Measurements from ENCODE around the gene PPP1R12C.

Gene PPP1R12C

DNA sequence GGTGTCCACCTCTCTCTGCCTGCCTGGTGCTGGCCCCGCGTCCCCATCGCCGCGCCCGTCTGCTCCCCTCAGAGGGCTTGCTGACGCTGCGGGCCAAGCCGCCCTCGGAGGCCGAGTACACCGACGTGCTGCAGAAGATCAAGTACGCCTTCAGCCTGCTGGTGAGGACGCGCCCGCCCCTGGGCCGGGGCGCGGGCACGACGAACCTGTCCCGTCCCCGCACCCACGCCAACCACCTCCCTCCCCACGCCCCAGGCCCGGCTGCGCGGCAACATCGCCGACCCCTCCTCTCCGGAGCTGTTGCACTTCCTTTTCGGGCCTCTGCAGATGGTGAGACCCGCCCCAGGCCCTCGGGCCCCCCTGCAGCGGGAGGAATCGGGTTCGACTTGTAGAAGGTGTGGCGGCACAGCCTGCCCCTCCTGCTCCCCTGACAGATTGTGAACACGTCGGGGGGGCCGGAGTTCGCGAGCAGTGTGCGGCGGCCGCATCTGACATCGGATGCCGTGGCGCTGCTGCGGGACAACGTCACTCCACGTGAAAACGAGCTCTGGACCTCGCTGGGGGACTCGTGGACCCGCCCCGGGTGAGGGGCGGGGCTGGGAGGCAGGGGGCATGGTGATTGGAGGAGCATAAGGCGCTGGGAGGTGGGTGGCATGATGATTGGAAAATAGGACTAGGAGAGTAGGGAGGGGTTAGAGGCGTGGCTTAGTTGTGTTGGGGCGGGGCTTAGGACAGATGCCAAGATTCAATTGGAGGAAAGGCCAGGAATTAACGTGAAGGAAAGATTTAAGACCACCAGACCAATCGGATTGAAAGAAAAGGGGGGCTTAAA lies 35.2 kb downstream of the PPP1R12C start:
- no peak overlapping the region for H3K27ac ChIP-seq (ENCODE audit: low read length)
- peak overlapping the region; percentile 32 for H3K9ac ChIP-seq (ENCODE audit: low read length)
- H3K9me3 ChIP-seq (ENCODE audit: control insufficient read depth, low read depth, low read length), result no peaks in the 10 kb centered on the region
- H3K4me3 ChIP-seq (ENCODE audit: low read length), result peak overlapping the region; percentile 69
- peaks cover 55% of the 10 kb centered on the region for H3K27me3 ChIP-seq (ENCODE audit: control insufficient read depth, insufficient read depth, low read length)
- peaks cover 14% of the 10 kb centered on the region for H3K4me1 ChIP-seq (ENCODE audit: control insufficient read depth, low read depth, low read length)
- no peaks in the 10 kb centered on the region for H3K36me3 ChIP-seq (ENCODE audit: control insufficient read depth, low read depth, low read length)

DNA sequence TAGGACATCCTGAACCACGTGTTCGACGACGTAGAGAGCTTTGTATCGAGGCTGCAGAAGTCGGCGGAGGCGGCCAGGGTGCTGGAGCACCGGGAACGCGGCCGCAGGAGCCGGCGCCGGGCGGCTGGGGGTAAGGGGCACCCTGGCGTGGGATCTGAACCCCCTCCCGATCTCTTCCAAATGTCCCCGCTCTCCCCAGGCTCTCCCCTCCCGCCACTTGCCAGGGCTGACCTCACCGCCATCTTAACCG lies 35.7 kb downstream of the PPP1R12C start:
- peaks cover 14% of the 10 kb centered on the region for H3K4me1 ChIP-seq (ENCODE audit: control insufficient read depth, low read depth, low read length)
- peaks cover 61% of the 10 kb centered on the region for H3K27me3 ChIP-seq (ENCODE audit: control insufficient read depth, insufficient read depth, low read length)
- no peak overlapping the region for H3K27ac ChIP-seq (ENCODE audit: low read length)
- peak overlapping the region; percentile 32 for H3K9ac ChIP-seq (ENCODE audit: low read length)
- H3K9me3 ChIP-seq (ENCODE audit: control insufficient read depth, low read depth, low read length), result no peaks in the 10 kb centered on the region
- peak overlapping the region; percentile 69 for H3K4me3 ChIP-seq (ENCODE audit: low read length)
- no peaks in the 10 kb centered on the region for H3K36me3 ChIP-seq (ENCODE audit: control insufficient read depth, low read depth, low read length)

DNA sequence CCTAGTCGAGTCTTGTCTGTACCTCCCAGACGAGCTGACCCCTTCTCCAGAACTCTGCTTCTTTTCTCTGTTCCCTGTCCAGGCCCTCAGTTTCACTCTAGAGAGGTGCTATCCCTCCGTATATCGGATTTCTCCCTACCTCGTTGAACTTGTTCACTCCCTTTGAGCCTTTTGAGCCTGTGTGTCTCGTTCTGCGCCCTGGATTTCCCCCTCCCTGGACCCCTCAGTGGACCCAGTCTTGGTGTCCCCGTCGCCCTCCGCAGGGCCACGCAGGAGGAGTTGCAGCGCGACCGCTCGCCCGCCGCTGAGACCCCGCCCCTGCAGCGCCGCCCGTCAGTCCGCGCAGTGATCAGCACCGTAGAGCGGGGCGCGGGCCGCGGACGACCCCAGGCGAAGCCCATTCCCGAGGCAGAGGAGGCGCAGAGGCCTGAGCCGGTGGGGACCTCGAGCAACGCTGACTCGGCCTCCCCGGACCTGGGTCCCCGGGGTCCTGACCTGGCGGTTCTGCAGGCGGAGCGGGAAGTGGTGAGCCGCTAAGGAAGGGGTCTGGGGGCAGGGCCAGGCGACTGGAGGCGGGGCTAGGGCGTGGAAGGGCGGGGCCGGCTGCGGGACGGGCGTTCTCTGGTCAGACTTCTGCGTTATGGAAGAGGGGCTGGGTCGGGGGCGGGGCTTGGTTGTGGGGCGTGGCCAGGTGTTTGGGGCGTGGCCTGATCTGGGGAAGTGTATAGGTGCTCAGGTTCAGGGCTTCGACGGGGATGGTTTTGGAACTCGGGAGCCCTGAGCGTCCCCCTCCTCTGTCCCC lies 36.3 kb downstream of the PPP1R12C start:
- peak overlapping the region; percentile 23 for H3K9ac ChIP-seq (ENCODE audit: low read length)
- H3K36me3 ChIP-seq (ENCODE audit: control insufficient read depth, low read depth, low read length), result no peaks in the 10 kb centered on the region
- H3K27me3 ChIP-seq (ENCODE audit: control insufficient read depth, insufficient read depth, low read length), result peaks cover 63% of the 10 kb centered on the region
- peak overlapping the region; percentile 69 for H3K4me3 ChIP-seq (ENCODE audit: low read length)
- no peak overlapping the region for H3K27ac ChIP-seq (ENCODE audit: low read length)
- H3K9me3 ChIP-seq (ENCODE audit: control insufficient read depth, low read depth, low read length), result no peaks in the 10 kb centered on the region
- H3K4me1 ChIP-seq (ENCODE audit: control insufficient read depth, low read depth, low read length), result peaks cover 17% of the 10 kb centered on the region

DNA sequence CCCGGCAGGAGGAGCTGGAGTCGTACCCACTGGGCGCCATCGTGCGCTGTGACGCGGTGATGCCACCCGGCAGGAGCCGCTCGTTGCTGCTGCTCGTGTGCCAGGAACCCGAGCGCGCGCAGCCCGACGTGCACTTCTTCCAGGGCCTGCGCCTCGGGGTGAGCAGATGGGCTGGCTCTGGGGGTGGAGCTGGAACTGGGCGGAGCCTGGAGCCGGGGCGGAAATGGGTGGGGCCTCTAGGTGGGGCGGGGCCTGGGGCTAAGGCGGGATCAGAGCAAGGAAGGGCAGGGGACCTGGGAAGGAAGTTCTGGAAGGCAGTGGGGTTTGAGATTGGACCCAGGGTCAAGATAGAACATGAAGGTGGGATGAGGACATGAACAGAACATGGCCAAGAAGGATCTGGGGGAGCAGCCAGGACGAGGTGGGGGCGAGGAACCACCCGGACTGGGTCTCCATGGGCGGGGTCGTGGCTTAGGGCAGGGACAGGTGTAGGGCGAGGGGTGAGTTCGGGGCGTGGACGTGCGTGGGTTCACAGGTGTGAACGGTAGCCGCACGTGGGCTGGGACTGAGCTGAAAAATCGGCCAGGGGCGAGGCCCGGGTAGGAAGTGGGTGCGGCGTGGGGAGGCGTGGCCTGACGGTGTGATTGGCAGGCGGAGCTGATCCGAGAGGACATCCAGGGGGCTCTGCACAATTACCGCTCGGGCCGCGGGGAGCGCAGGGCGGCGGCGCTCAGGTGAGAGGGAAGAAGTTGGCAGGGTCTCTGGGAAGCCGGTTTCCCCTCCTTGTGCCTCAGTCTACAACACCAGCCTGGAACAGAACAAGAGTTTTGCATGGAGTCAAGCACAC lies 37.1 kb downstream of the PPP1R12C start:
- peaks cover 54% of the 10 kb centered on the region for H3K27me3 ChIP-seq (ENCODE audit: control insufficient read depth, insufficient read depth, low read length)
- H3K4me3 ChIP-seq (ENCODE audit: low read length), result peak overlapping the region; percentile 69
- H3K4me1 ChIP-seq (ENCODE audit: control insufficient read depth, low read depth, low read length), result peaks cover 10% of the 10 kb centered on the region
- H3K36me3 ChIP-seq (ENCODE audit: control insufficient read depth, low read depth, low read length), result no peaks in the 10 kb centered on the region
- H3K9me3 ChIP-seq (ENCODE audit: control insufficient read depth, low read depth, low read length), result no peaks in the 10 kb centered on the region
- no peak overlapping the region for H3K27ac ChIP-seq (ENCODE audit: low read length)
- H3K9ac ChIP-seq (ENCODE audit: low read length), result peak overlapping the region; percentile 54

DNA sequence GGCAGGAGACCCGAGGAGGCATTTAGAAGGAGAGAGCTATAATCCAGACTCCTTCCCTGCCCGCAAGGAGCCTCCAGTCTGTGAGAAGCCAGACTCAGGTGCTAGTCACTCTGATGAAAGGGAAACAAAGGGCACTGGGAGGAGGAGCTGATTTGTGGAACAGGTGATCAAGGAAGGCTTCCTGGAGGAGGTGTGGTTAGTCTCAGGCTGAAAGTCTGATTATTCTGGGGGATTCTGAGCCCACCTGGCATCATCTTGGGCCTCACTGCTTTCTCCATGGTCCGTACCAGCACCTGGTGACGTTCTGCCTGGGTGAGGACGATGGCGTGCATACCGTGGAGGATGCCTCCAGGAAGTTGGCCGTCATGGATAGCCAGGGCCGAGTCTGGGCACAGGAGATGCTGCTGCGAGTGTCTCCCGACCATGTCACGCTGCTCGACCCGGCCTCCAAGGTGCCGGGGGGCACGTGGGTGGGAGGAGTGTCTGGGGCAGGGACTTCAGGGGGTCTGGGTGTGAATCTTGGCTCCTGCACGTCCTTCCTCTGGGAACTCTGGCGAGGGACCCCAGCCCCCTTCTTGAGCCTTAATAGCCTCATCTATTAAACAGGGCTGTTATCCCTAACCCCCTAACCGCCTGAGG lies 37.9 kb downstream of the PPP1R12C start:
- peaks cover 51% of the 10 kb centered on the region for H3K27me3 ChIP-seq (ENCODE audit: control insufficient read depth, insufficient read depth, low read length)
- no peaks in the 10 kb centered on the region for H3K36me3 ChIP-seq (ENCODE audit: control insufficient read depth, low read depth, low read length)
- peak overlapping the region; percentile 30 for H3K4me3 ChIP-seq (ENCODE audit: low read length)
- no peak overlapping the region for H3K27ac ChIP-seq (ENCODE audit: low read length)
- H3K9me3 ChIP-seq (ENCODE audit: control insufficient read depth, low read depth, low read length), result no peaks in the 10 kb centered on the region
- H3K9ac ChIP-seq (ENCODE audit: low read length), result no peak overlapping the region
- H3K4me1 ChIP-seq (ENCODE audit: control insufficient read depth, low read depth, low read length), result peaks cover 10% of the 10 kb centered on the region

DNA sequence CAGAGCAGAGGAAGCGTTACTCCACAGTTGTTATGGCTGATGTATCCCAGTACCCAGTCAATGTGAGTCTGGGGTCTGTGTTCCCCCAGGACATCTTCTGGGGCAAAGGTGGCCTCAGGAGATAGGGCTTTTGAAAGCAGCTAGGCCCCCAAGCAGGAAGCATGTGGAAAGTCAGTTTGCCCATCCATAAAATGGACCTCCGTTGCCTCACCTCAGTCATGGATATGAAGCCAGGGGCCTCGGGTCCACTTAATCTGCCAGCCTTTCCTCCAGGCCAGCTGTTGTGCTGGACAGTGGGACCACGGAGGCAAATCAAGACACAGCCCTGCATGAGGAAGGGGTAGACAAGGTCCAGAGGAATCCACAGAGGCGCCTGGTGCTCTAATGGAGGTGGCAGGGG lies 38.4 kb downstream of the PPP1R12C start:
- Histone ChIP-seq H3K27me3 (ENCODE audit: control insufficient read depth, insufficient read depth, low read length) (peaks cover 50% of the 10 kb centered on the region), H3K9ac (ENCODE audit: low read length) (no peak overlapping the region), H3K4me3 (ENCODE audit: low read length) (no peak overlapping the region), H3K27ac (ENCODE audit: low read length) (no peak overlapping the region), H3K36me3 (ENCODE audit: control insufficient read depth, low read depth, low read length) (no peaks in the 10 kb centered on the region), H3K4me1 (ENCODE audit: control insufficient read depth, low read depth, low read length) (peaks cover 10% of the 10 kb centered on the region), H3K9me3 (ENCODE audit: control insufficient read depth, low read depth, low read length) (no peaks in the 10 kb centered on the region)

DNA sequence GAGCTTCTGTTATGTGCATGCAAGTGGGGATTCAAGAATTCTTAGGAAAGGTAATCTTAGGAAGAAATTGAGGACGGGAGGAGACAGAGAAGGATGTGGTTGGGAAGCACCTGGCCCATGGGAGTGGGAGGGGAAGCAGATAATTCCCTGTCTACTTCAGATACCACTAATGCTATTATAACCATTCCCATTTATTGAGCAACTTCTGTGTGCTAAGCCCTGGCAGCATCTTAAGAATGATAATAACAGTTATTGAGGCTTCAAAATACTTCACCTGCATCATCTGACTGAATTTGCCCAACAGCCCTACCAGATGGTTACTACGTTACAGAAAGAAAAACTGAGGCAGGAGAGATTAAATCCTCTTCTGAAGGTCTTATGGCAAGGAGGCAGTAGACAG lies 40.3 kb downstream of the PPP1R12C start:
- Histone ChIP-seq H3K4me1 (ENCODE audit: control insufficient read depth, low read depth, low read length) (peaks cover 10% of the 10 kb centered on the region), H3K36me3 (ENCODE audit: control insufficient read depth, low read depth, low read length) (no peaks in the 10 kb centered on the region)

DNA sequence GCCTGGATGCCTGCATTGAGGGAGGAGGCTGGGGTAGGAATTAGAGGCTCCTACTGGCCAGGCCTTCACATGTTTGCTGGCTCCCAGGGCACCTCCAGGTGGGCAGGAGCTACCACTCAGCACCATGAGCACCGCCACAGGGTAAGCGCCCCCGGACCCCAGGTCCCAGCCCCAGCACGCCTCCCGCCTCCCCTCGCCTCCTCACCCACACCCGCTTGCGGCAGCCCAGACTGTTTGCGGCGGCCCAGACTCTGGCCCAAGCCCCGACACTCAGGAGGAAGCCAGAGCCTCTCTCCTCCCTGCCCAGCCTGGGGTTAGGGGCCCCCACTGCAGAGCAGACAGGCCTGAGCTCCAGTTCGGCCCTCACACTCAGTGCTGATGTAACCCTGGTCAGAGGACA lies 41.1 kb downstream of the PPP1R12C start:
- H3K4me1 ChIP-seq (ENCODE audit: control insufficient read depth, low read depth, low read length), result peaks cover 10% of the 10 kb centered on the region

More for the DNA sequence above, 40.3 kb downstream of the PPP1R12C start:
- Histone ChIP-seq H3K27ac (ENCODE audit: low read length) (no peak overlapping the region), H3K27me3 (ENCODE audit: control insufficient read depth, insufficient read depth, low read length) (peaks cover 63% of the 10 kb centered on the region), H3K9ac (ENCODE audit: low read length) (no peak overlapping the region), H3K4me3 (ENCODE audit: low read length) (no peak overlapping the region), H3K9me3 (ENCODE audit: control insufficient read depth, low read depth, low read length) (no peaks in the 10 kb centered on the region)

DNA sequence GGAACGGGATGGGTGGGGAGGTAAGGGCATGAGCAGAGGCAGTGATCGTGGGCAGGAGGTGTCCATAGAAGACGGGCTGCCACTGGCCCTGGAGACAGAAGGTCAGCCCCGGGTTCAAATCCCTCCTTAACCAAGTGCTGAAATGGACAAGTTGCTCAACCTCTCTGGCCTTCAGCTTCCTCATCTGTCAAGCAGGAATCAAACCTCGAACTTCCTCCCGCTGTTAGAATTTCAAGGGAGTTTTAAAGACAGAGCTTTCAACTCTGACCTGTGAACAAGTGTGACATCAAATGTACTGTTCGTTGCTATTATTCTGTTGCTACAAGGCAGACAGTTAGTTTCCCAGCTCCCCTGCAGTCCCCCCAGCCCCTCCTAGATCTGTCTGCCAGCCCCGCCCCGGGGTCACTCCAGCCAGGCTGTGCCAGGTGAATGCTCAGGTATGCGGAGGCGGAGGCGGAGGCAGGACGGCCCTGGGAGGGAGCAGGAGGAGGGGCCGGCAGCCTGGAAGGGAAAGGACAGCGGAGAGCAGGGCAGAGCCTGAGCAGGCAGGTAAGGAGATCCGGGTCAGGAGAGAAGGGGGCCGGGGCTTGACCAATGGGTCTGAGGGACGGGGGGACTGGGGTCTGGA lies 42.0 kb downstream of the PPP1R12C start, which contains the start of gene EPS8L1:
EPS8L1 (plus strand) TSS at position 499 of the 628 bp plus-strand sequence. CDS start 576 bp downstream, outside the sequence.
- Histone ChIP-seq H3K4me3 (ENCODE audit: low read length) (peak within 1 kb of the TSS; percentile 35), H3K27me3 (ENCODE audit: control insufficient read depth, insufficient read depth, low read length) (peaks cover 66% of the 10 kb centered on the region), H3K27ac (ENCODE audit: low read length) (no peak within 1 kb of the TSS), H3K36me3 (ENCODE audit: control insufficient read depth, low read depth, low read length) (no peaks in the 10 kb centered on the region), H3K9ac (ENCODE audit: low read length) (no peak within 1 kb of the TSS), H3K4me1 (ENCODE audit: control insufficient read depth, low read depth, low read length) (peaks cover 6% of the 10 kb centered on the region), H3K9me3 (ENCODE audit: control insufficient read depth, low read depth, low read length) (no peaks in the 10 kb centered on the region)

More for the DNA sequence above, 41.1 kb downstream of the PPP1R12C start:
- H3K4me3 ChIP-seq (ENCODE audit: low read length), result no peak overlapping the region
- H3K27me3 ChIP-seq (ENCODE audit: control insufficient read depth, insufficient read depth, low read length), result peaks cover 64% of the 10 kb centered on the region
- no peaks in the 10 kb centered on the region for H3K36me3 ChIP-seq (ENCODE audit: control insufficient read depth, low read depth, low read length)
- no peak overlapping the region for H3K9ac ChIP-seq (ENCODE audit: low read length)
- H3K9me3 ChIP-seq (ENCODE audit: control insufficient read depth, low read depth, low read length), result no peaks in the 10 kb centered on the region
- H3K27ac ChIP-seq (ENCODE audit: low read length), result no peak overlapping the region

DNA sequence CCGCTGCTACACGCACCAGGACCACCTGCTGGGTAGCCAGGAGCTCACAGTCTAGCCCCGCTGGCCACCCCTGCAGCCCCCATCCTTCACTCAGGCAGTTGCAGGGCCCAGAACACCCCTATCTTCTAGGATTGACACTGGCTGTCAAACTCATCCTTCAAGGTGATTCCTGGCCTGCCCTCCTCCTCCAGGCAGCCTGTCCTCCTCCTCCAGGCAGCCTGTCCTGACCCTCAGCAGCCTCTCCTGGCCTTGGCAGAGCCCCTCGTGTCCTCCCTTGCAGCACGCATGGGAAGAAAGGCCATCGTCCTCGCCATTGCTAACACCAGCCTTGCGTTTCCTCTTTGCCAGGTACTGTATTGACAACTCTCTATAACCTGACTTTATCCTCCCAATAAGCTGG lies 45.5 kb downstream of the PPP1R12C start:
- Histone ChIP-seq H3K9ac (ENCODE audit: low read length) (no peak overlapping the region), H3K27ac (ENCODE audit: low read length) (no peak overlapping the region), H3K36me3 (ENCODE audit: control insufficient read depth, low read depth, low read length) (no peaks in the 10 kb centered on the region), H3K4me1 (ENCODE audit: control insufficient read depth, low read depth, low read length) (peaks cover 12% of the 10 kb centered on the region), H3K27me3 (ENCODE audit: control insufficient read depth, insufficient read depth, low read length) (peaks cover 79% of the 10 kb centered on the region), H3K9me3 (ENCODE audit: control insufficient read depth, low read depth, low read length) (no peaks in the 10 kb centered on the region), H3K4me3 (ENCODE audit: low read length) (no peak overlapping the region)

All from iPS-18a (cell line).